HCT116 (cell line): ENCODE results near the gene REXO4. TPM values are rescaled to one million over a fixed set of nuclear protein-coding genes. Genes with fewer than 3 reads are reported as not detected.

Experiments
- ATAC-seq: fragments of 200-7000 bp; cut with Tn5 transposase; 2 replicates; pipeline ENCODE4 v1.9.1; 2020; ENCODE audit warnings: mild to moderate bottlenecking, moderate library complexity
- BruUV-seq: library from RNA; stranded (reverse); fragments of 400-500 nt; replicated peaks from 2 replicates; lab custom pipeline; 2021; lab: Mats Ljungman, UMichigan
- CTCF ChIA-PET: fragments of 300-600 bp; sonication (Branson Sonifier 250); formaldehyde crosslinking; loops from one replicate; lab custom pipeline; 2021; ENCODE audit warnings: antibody characterized with exemption; lab: Charles Lee
- POLR2A ChIA-PET: fragments of 300-600, 350-600 bp; sonication (Branson Sonifier 250); formaldehyde crosslinking; loops from one replicate; lab custom pipeline; 2021; ENCODE audit warnings: antibody characterized with exemption; lab: Charles Lee
- RAD21 ChIA-PET, 2 experiments: fragments of 300-600 bp; sonication (Branson Sonifier 250); formaldehyde crosslinking; loops; one replicate each; lab custom pipeline; 2023; ENCODE audit warnings: low total read pairs in 2 of 2; ENCODE audit not compliant: uncharacterized antibody in 2 of 2, unreplicated experiment in 2 of 2, low non-redundant PET in 1 of 2; lab: Charles Lee
- DNase-seq: peaks from one replicate; pipeline ENCODE4 v3.0.0-alpha.2; 2010; ENCODE audit warnings: low read depth, low spot score
- H2AFZ ChIP-seq: fragments of 200-600 bp; shearing (Covaris generic), sonication (generic); 2 replicates; pipeline ENCODE4 v1.6.1; 2017; ENCODE audit warnings: low read depth, mixed run types, mixed read lengths, antibody characterized with exemption, low read length; ENCODE audit not compliant: poor library complexity, severe bottlenecking
- H3K27ac ChIP-seq: 2 replicates; pipeline ENCODE4 v1.5.1; 2012; ENCODE audit warnings: low read depth, low read length
- H3K27me3 ChIP-seq: fragments of 200-600 bp; sonication (generic); 2 replicates; pipeline ENCODE4 v1.6.1; 2016; ENCODE audit warnings: mixed run types, low read length, mixed read lengths; ENCODE audit not compliant: insufficient read depth
- H3K36me3 ChIP-seq, 2 experiments: fragments of 200-500 bp in 1 of 2; fragments of 200-600 bp in 1 of 2; sonication (Bioruptor generic) in 1 of 2; sonication (generic) in 1 of 2; 2 replicates each; pipeline versions ENCODE4 v1.5.1 to v1.6.1; 2014 to 2016; ENCODE audit warnings: low read length in 2 of 2, inconsistent platforms in 1 of 2, mixed read lengths in 1 of 2, mixed run types in 1 of 2; ENCODE audit not compliant: insufficient read depth in 2 of 2, control insufficient read depth in 1 of 2
- H3K4me1 ChIP-seq, 2 experiments: fragments of 200-600 bp in 1 of 2; sonication (generic) in 1 of 2; 2 replicates each; pipeline versions ENCODE4 v1.5.1 to v1.6.1; 2012 to 2017; ENCODE audit warnings: low read length in 2 of 2, inconsistent platforms in 1 of 2, mild to moderate bottlenecking in 1 of 2, mixed read lengths in 1 of 2, mixed run types in 1 of 2, moderate library complexity in 1 of 2; ENCODE audit not compliant: insufficient read depth in 2 of 2, control insufficient read depth in 1 of 2
- H3K4me2 ChIP-seq: fragments of 200-600 bp; sonication (generic); 2 replicates; pipeline ENCODE4 v1.6.1; 2017; ENCODE audit warnings: mixed run types, low read length, mixed read lengths
- H3K4me3 ChIP-seq, 2 experiments: fragments of 200-600 bp in 1 of 2; sonication (generic) in 1 of 2; replicated peaks in 1 of 2; 2 replicates each; pipeline ENCODE4 v1.5.1; 2011 to 2016; ENCODE audit warnings: low read length in 2 of 2, control low read depth in 1 of 2, low read depth in 1 of 2, mild to moderate bottlenecking in 1 of 2, mixed read lengths in 1 of 2, mixed run types in 1 of 2
- H3K79me2 ChIP-seq: fragments of 200-600 bp; sonication (generic); 2 replicates; pipeline ENCODE4 v1.6.1; 2017; ENCODE audit warnings: mild to moderate bottlenecking, mixed run types, low read length, moderate library complexity, mixed read lengths; ENCODE audit not compliant: insufficient read depth
- H3K9ac ChIP-seq: fragments of 200-600 bp; sonication (generic); 2 replicates; pipeline ENCODE4 v1.6.1; 2016; ENCODE audit warnings: low read length, mixed read lengths
- H3K9me2 ChIP-seq: fragments of 200-600 bp; sonication (generic), shearing (Covaris generic); 2 replicates; pipeline ENCODE4 v1.6.1; 2017; ENCODE audit warnings: mixed run types, mild to moderate bottlenecking, moderate library complexity; ENCODE audit not compliant: insufficient read depth
- H3K9me3 ChIP-seq, 2 experiments: fragments of 200-500 bp in 1 of 2; fragments of 200-600 bp in 1 of 2; sonication (Bioruptor generic) in 1 of 2; sonication (generic) in 1 of 2; 2 replicates each; pipeline ENCODE4 v1.6.1; 2014 to 2017; ENCODE audit warnings: low read length in 2 of 2, mixed read lengths in 2 of 2, inconsistent platforms in 1 of 2, low read depth in 1 of 2, mild to moderate bottlenecking in 1 of 2, mixed run types in 1 of 2, moderate library complexity in 1 of 2; ENCODE audit not compliant: control insufficient read depth in 1 of 2, insufficient read depth in 1 of 2
- H4K20me1 ChIP-seq: fragments of 200-600 bp; sonication (generic), shearing (Covaris generic); 2 replicates; pipeline ENCODE4 v1.6.1; 2017; ENCODE audit warnings: mixed run types, mild to moderate bottlenecking, moderate library complexity; ENCODE audit not compliant: insufficient read depth
- CBX3 ChIP-seq: IDR thresholded peaks from 2 replicates; pipeline ENCODE4 v1.6.1; 2012; ENCODE audit warnings: low read depth
- ELF1 ChIP-seq: IDR thresholded peaks from 2 replicates; pipeline ENCODE4 v1.6.1; 2012; ENCODE audit warnings: low read depth, borderline replicate concordance
- EZH2 ChIP-seq: fragments of 200-600 bp; sonication (generic); IDR thresholded peaks from 2 replicates; pipeline ENCODE4 v1.6.1; 2017; ENCODE audit warnings: antibody characterized with exemption, mixed run types
- FOSL1 ChIP-seq: IDR thresholded peaks from 2 replicates; pipeline ENCODE4 v1.6.1; 2012; ENCODE audit warnings: low read depth
- JUND ChIP-seq: IDR thresholded peaks from 2 replicates; pipeline ENCODE4 v1.6.1; 2012
- RAD21 ChIP-seq: IDR thresholded peaks from 2 replicates; pipeline ENCODE4 v1.6.1; 2012; ENCODE audit warnings: low read depth, mild to moderate bottlenecking
- REST ChIP-seq: IDR thresholded peaks from 2 replicates; pipeline ENCODE4 v1.6.1; 2012; ENCODE audit warnings: low read depth
- SP1 ChIP-seq: IDR thresholded peaks from 2 replicates; pipeline ENCODE4 v1.6.1; 2012; ENCODE audit warnings: low read depth
- SRF ChIP-seq: IDR thresholded peaks from 2 replicates; pipeline ENCODE4 v1.6.1; 2012; ENCODE audit warnings: low read depth
- YY1 ChIP-seq: IDR thresholded peaks from 2 replicates; pipeline ENCODE4 v1.6.1; 2011; ENCODE audit warnings: low read length, low read depth, moderate library complexity, mild to moderate bottlenecking; ENCODE audit not compliant: insufficient replicate concordance; ENCODE audit errors: extremely low read depth
- ZBTB33 ChIP-seq: IDR thresholded peaks from 2 replicates; pipeline ENCODE4 v1.6.1; 2011; ENCODE audit warnings: mild to moderate bottlenecking, low read length, moderate library complexity; ENCODE audit not compliant: insufficient replicate concordance; ENCODE audit errors: extremely low read depth
- intact Hi-C: fragments of 100-400 bp; cut with micrococcal nuclease; formaldehyde crosslinking; loops from 2 replicates; pipeline ENCODE4 v1.10.0; 2022
- total RNA-seq: library from RNA; stranded (reverse); gene quantifications from one replicate; pipeline ENCODE4 v1.2.1, GENCODE V29; 2021; ENCODE audit not compliant: unreplicated experiment
- TF ChIP-seq, protein P1 (sequence below): IDR thresholded peaks from 2 replicates; pipeline ENCODE4 v1.6.1; 2012
- TF ChIP-seq, protein P2 (sequence below), 3 experiments: fragments of 200-600 bp in 1 of 3; sonication (generic) in 1 of 3; IDR thresholded peaks in 2 of 3; conservative IDR thresholded peaks in 1 of 3; 2 replicates each; pipeline ENCODE4 v1.5.1; 2012 to 2017; ENCODE audit warnings: low read depth in 2 of 3, low read length in 2 of 3, antibody characterized with exemption in 1 of 3, borderline replicate concordance in 1 of 3, control low read depth in 1 of 3, mild to moderate bottlenecking in 1 of 3, mixed read lengths in 1 of 3, mixed run types in 1 of 3, moderate library complexity in 1 of 3; ENCODE audit not compliant: insufficient read depth in 1 of 3

The REXO4 gene
- total RNA-seq, 1 experiment from 2014 or later, result 24.6 TPM

DNA sequence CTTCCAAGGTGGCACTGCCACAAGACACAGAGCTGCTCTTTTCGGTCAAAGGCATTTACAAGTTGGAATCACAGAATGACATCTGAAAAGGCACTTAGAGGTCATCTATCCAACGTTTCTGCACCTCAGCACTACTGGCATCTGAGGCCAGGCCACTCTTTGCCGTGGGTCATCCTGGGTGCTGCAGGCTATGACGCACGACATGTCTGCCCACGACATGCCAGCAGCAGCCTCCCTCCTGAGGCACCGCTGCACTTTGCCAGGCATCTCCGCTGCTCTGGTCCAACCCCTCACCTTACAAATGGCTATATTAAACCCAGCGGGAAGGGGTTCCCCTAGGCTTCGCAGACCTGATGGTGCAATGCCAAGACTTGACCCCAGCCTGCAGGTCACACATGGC lies 50.0 kb downstream of the REXO4 start:
- Histone ChIP-seq H3K79me2 (peaks cover 77% of the 10 kb centered on the region), H3K27ac (no peak overlapping the region), H3K9me3 (no peaks in the 10 kb centered on the region), H3K4me2 (no peak overlapping the region), H3K27me3 (no peaks in the 10 kb centered on the region), H3K4me1 (no peaks in the 10 kb centered on the region; a peak in 1 of 4 replicates), H3K9ac (no peak overlapping the region), H4K20me1 (peaks cover 3% of the 10 kb centered on the region; the same call in 1 of the 2 replicates), H3K36me3 (peaks cover 34 to 58% of the 10 kb centered on the region in 2 experiments; a peak in 3 of 4 replicates), H3K9me2 (no peaks in the 10 kb centered on the region), H3K4me3 (no peak overlapping the region), H2AFZ (no peak overlapping the region)
- intact Hi-C loops, result no loop called here
- RAD21 ChIA-PET, result no interaction called here
- BruUV-seq, result no TSS peak
- TF ChIP-seq JUND (no peak), SRF (no peak), REST (no peak), SP1 (no peak), CBX3 (no peak), FOSL1 (no peak), ELF1 (no peak), ZBTB33 (no peak), EZH2 (no peak), YY1 (no peak), RAD21 (no peak)
- TF ChIP-seq, protein P1, sequence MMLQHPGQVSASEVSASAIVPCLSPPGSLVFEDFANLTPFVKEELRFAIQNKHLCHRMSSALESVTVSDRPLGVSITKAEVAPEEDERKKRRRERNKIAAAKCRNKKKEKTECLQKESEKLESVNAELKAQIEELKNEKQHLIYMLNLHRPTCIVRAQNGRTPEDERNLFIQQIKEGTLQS, result no peak
- TF ChIP-seq, protein P2, sequence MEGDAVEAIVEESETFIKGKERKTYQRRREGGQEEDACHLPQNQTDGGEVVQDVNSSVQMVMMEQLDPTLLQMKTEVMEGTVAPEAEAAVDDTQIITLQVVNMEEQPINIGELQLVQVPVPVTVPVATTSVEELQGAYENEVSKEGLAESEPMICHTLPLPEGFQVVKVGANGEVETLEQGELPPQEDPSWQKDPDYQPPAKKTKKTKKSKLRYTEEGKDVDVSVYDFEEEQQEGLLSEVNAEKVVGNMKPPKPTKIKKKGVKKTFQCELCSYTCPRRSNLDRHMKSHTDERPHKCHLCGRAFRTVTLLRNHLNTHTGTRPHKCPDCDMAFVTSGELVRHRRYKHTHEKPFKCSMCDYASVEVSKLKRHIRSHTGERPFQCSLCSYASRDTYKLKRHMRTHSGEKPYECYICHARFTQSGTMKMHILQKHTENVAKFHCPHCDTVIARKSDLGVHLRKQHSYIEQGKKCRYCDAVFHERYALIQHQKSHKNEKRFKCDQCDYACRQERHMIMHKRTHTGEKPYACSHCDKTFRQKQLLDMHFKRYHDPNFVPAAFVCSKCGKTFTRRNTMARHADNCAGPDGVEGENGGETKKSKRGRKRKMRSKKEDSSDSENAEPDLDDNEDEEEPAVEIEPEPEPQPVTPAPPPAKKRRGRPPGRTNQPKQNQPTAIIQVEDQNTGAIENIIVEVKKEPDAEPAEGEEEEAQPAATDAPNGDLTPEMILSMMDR (IDR thresholded peaks at IDR 0.05 in 2 of 3, conservative IDR thresholded peaks at IDR 0.05 in 1 of 3; ENCODE audit: borderline replicate concordance in 1 of 3, insufficient read depth in 1 of 3, low read depth in 2 of 3, low read length in 2 of 3), result no peak
- DNase-seq (no peak), ATAC-seq (no peak)
- CTCF ChIA-PET, result no interaction called here
- POLR2A ChIA-PET, result no interaction called here
